Adrenal gland (tissue), 5 donors: ENCODE data around the gene MOB1A.

Source experiments
- CTCF ChIP-seq, 6 experiments: fragments of 450-650 bp in 4 of 6; fragments of 200-600 bp in 2 of 6; sonication (generic) in 1 of 6; IDR thresholded peaks; 1 replicate in 5 of 6; 2 replicates in 1 of 6; pipeline versions ENCODE4 v1.5.1 to v1.8.0; 2016 to 2021; ENCODE audit warnings: antibody characterized with exemption in 6 of 6, mild to moderate bottlenecking in 2 of 6, moderate library complexity in 1 of 6
- POLR2A ChIP-seq, 2 donors: fragments of 450-650 bp; IDR thresholded peaks; one replicate each; pipeline ENCODE4 v1.6.1; 2017; ENCODE audit warnings: antibody characterized with exemption in 2 of 2, mild to moderate bottlenecking in 2 of 2, moderate library complexity in 1 of 2
- donor health status: DM: no; HTN: no; CAD: no.

DNA sequence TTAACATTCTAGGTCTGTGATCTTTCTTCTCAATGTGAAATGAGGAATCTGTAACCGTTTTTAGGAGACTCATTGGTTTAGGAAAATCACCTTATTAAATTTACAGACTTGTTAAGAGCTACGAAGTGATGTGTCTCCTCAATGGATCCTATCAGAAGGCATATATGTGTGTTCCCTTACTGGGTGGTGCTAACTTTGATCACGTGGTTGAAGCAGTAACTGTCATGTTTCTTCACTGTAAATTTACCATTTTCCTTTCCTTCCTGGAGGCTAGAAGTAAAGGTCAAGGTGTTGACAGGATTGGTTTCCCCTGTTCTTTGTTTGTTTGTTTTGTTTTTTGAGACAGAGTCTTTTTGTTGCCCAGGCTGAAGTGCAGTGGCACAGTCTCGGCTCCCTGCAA, 18.4 kb upstream of the MOB1A start:
- TF ChIP-seq CTCF (IDR thresholded peaks at IDR 0.05) (no peak), POLR2A (IDR thresholded peaks at IDR 0.05) (no peak)
